Measurements from ENCODE around the gene BCL10. TPM values are rescaled to one million over a fixed set of nuclear protein-coding genes. Genes with fewer than 3 reads are reported as not detected.
A peak's percentile ranks its signal among the peaks of the same experiment; 100 is the strongest.

Gene BCL10
- total RNA-seq, 1 experiment from 2014 or later: 33.8 TPM

DNA sequence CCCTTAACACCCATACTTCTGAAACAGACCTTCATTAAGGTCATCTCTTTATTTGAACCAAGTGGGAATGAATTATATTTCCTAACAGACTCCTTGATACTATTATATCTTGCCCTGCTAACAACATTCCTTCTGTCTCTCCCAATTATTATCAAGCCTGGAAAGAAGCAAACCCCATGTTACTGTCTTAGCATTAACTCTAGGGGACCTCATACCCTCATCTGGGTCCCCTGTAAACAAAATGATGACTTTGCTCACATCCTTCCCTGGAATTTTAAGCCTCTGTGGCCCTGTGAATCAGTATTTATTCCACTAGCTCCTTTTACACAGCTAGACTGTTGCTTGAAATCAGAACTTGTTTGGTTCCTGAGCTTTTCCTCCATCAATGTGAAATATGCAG is 38.3 kb upstream of the BCL10 start:
- ChIA-PET POLR2A (interaction anchor here (1.0 to 1.2 kb wide), 2 partner anchors 10 to 291 kb away, joined by 3 read pairs; no protein-coding TSS in a partner anchor), CTCF (no interaction called here), RAD21 (ENCODE audit: low non-redundant PET in 1 of 2, low total read pairs in 2 of 2, uncharacterized antibody in 2 of 2, unreplicated experiment in 2 of 2) (no interaction called here)
- H2AFZ ChIP-seq (ENCODE audit: low read depth, low read length, poor library complexity, severe bottlenecking): no peak overlapping the region
- no peaks in the 10 kb centered on the region for H3K9me3 ChIP-seq (ENCODE audit: control insufficient read depth in 1 of 2, insufficient read depth in 1 of 2, low read depth in 1 of 2, low read length in 2 of 2)
- H3K4me1 ChIP-seq (ENCODE audit: control insufficient read depth in 1 of 2, insufficient read depth in 2 of 2, low read length in 2 of 2): peaks cover 12 to 30% of the 10 kb centered on the region in 2 experiments
- ATAC-seq: no peak
- no peaks in the 10 kb centered on the region for H3K9me2 ChIP-seq (ENCODE audit: insufficient read depth)
- DNase-seq (ENCODE audit: low read depth, low spot score): no peak
- no peaks in the 10 kb centered on the region for H3K36me3 ChIP-seq (ENCODE audit: control insufficient read depth in 1 of 2, insufficient read depth in 2 of 2, low read length in 2 of 2)
- H4K20me1 ChIP-seq (ENCODE audit: insufficient read depth): no peaks in the 10 kb centered on the region
- intact Hi-C loops (cut with micrococcal nuclease): no loop called here
- no peaks in the 10 kb centered on the region for H3K79me2 ChIP-seq (ENCODE audit: insufficient read depth, low read length)
- H3K27ac ChIP-seq (ENCODE audit: low read depth, low read length): no peak overlapping the region
- no TSS peak for BruUV-seq (replicated peaks)
- no peak overlapping the region for H3K4me3 ChIP-seq (replicated peaks in 1 of 2; ENCODE audit: low read depth in 1 of 2, low read length in 2 of 2)
- H3K27me3 ChIP-seq (ENCODE audit: insufficient read depth, low read length): no peaks in the 10 kb centered on the region
- H3K4me2 ChIP-seq (ENCODE audit: low read length): peak overlapping the region; percentile 70
- peak overlapping the region; percentile 41 for H3K9ac ChIP-seq (ENCODE audit: low read length)
- TF ChIP-seq SIN3A (IDR thresholded peaks at IDR 0.05; ENCODE audit: low read depth): no peak
- TF ChIP-seq YY1 (IDR thresholded peaks at IDR 0.05; ENCODE audit: extremely low read depth, insufficient replicate concordance, low read depth, low read length): no peak
- TF ChIP-seq EZH2 (IDR thresholded peaks at IDR 0.05): no peak
- TF ChIP-seq EGR1 (IDR thresholded peaks at IDR 0.05; ENCODE audit: low read depth): no peak
- TF ChIP-seq FOSL1 (IDR thresholded peaks at IDR 0.05; ENCODE audit: low read depth): no peak

DNA sequence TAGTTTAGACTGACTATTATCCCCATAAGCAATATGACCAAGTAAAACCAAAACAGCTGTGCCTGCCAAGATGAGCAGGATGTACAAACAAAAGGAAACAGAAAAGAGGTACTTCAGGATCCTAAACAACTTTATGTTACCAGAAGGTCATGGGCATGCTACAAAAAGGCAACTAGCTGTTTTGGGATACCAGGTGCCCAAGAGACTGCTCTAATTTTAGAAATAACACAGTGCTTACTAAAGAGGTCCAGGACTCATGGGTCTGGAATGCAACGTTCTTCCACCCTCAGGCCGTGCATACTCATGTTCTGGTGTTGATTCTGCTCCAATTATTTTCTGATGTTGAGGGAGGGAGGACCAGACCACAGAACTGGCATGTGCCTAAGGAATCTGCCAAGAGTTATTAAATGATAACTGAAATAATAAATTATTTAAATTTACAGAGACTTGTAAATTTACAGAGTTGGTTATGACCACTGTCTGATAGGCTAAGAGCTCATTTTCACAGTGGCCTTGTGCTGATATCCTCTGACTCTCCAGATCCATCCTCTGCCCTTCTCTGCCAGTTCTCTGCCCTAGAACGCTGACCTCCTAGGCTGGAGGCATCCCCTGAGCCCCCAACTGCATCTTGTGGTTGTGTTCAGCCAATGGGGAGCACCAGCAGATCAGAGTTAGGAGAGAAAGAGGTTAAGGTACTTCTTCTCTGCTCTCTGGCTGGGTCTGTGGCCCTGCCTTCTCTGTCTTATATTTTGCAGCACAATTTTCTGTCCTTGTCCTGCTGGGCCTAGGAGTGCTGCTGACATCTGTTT is 37.7 kb upstream of the BCL10 start:
- H3K9me3 ChIP-seq (ENCODE audit: control insufficient read depth in 1 of 2, insufficient read depth in 1 of 2, low read depth in 1 of 2, low read length in 2 of 2): no peaks in the 10 kb centered on the region
- H3K36me3 ChIP-seq (ENCODE audit: control insufficient read depth in 1 of 2, insufficient read depth in 2 of 2, low read length in 2 of 2): no peaks in the 10 kb centered on the region
- H2AFZ ChIP-seq (ENCODE audit: low read depth, low read length, poor library complexity, severe bottlenecking): no peak overlapping the region
- H4K20me1 ChIP-seq (ENCODE audit: insufficient read depth): no peaks in the 10 kb centered on the region
- H3K9ac ChIP-seq (ENCODE audit: low read length): peak overlapping the region; percentile 41
- H3K4me1 ChIP-seq (ENCODE audit: control insufficient read depth in 1 of 2, insufficient read depth in 2 of 2, low read length in 2 of 2): peaks cover 12 to 30% of the 10 kb centered on the region in 2 experiments
- peak overlapping the region in 1 of 2 experiments; percentile 19; a peak in 1 of 4 replicates for H3K4me3 ChIP-seq (replicated peaks in 1 of 2; ENCODE audit: low read depth in 1 of 2, low read length in 2 of 2)
- H3K9me2 ChIP-seq (ENCODE audit: insufficient read depth): no peaks in the 10 kb centered on the region
- BruUV-seq (replicated peaks): no TSS peak
- H3K27ac ChIP-seq (ENCODE audit: low read depth, low read length): no peak overlapping the region
- RAD21 ChIA-PET (ENCODE audit: low non-redundant PET in 1 of 2, low total read pairs in 2 of 2, uncharacterized antibody in 2 of 2, unreplicated experiment in 2 of 2): no interaction called here
- peak; percentile 93 for ATAC-seq
- DNase-seq (ENCODE audit: low read depth, low spot score): no peak
- H3K27me3 ChIP-seq (ENCODE audit: insufficient read depth, low read length): no peaks in the 10 kb centered on the region
- H3K79me2 ChIP-seq (ENCODE audit: insufficient read depth, low read length): no peaks in the 10 kb centered on the region
- peak overlapping the region; percentile 70 for H3K4me2 ChIP-seq (ENCODE audit: low read length)
- peak; percentile 66 for TF ChIP-seq JUND (IDR thresholded peaks at IDR 0.05)
- no peak for TF ChIP-seq RAD21 (IDR thresholded peaks at IDR 0.05; ENCODE audit: low read depth)
- TF ChIP-seq, protein P1, sequence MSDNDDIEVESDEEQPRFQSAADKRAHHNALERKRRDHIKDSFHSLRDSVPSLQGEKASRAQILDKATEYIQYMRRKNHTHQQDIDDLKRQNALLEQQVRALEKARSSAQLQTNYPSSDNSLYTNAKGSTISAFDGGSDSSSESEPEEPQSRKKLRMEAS (IDR thresholded peaks at IDR 0.05): peak; percentile 43; the same call in 1 of the 2 replicates
- TF ChIP-seq SRF (IDR thresholded peaks at IDR 0.05; ENCODE audit: low read depth): peak; percentile 14; the same call in 1 of the 2 replicates
- TF ChIP-seq SIN3A (IDR thresholded peaks at IDR 0.05; ENCODE audit: low read depth): no peak
- TF ChIP-seq CBX3 (IDR thresholded peaks at IDR 0.05; ENCODE audit: low read depth): peak; percentile 13; the same call in 1 of the 2 replicates
- peak; percentile 68 for TF ChIP-seq FOSL1 (IDR thresholded peaks at IDR 0.05; ENCODE audit: low read depth)
- TF ChIP-seq SP1 (IDR thresholded peaks at IDR 0.05; ENCODE audit: low read depth): 0 out of 2 replicates have a peak, but pooled peaks have one; percentile 26
- TF ChIP-seq, protein P2, sequence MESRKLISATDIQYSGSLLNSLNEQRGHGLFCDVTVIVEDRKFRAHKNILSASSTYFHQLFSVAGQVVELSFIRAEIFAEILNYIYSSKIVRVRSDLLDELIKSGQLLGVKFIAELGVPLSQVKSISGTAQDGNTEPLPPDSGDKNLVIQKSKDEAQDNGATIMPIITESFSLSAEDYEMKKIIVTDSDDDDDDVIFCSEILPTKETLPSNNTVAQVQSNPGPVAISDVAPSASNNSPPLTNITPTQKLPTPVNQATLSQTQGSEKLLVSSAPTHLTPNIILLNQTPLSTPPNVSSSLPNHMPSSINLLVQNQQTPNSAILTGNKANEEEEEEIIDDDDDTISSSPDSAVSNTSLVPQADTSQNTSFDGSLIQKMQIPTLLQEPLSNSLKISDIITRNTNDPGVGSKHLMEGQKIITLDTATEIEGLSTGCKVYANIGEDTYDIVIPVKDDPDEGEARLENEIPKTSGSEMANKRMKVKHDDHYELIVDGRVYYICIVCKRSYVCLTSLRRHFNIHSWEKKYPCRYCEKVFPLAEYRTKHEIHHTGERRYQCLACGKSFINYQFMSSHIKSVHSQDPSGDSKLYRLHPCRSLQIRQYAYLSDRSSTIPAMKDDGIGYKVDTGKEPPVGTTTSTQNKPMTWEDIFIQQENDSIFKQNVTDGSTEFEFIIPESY (IDR thresholded peaks at IDR 0.05; ENCODE audit: extremely low read depth, insufficient replicate concordance, low read length): no peak
- intact Hi-C loops (cut with micrococcal nuclease): no loop called here
- POLR2A ChIA-PET: no interaction called here
- CTCF ChIA-PET: interaction anchor here (0.8 kb wide), 1 partner anchor 17 kb away, joined by 3 read pairs; no protein-coding TSS in a partner anchor

All from HCT116 (cell line).